ENCODE results near the gene ENDOU. TPM values are rescaled to one million over a fixed set of nuclear protein-coding genes. Genes with fewer than 3 reads are reported as not detected.

Gene ENDOU
- total RNA-seq, 1 donor from 2014 or later, result not detected

- H3K4me1 ChIP-seq, result peaks cover 47% of the 10 kb centered on the region
- H3K27me3 ChIP-seq (ENCODE audit: low read depth), result no peaks in the 10 kb centered on the region
- H3K27ac ChIP-seq, result peak overlapping the region; percentile 93
- H3K4me3 ChIP-seq, result no peak overlapping the region
- no peaks in the 10 kb centered on the region for H3K36me3 ChIP-seq
- TF ChIP-seq CTCF (IDR thresholded peaks at IDR 0.05), result no peak
- intact Hi-C loops (cut with DNase I), result no loop called here
- no peaks in the 10 kb centered on the region for H3K9me3 ChIP-seq
- DNase-seq, result no peak
- ATAC-seq, result no peak
Observed at GRCh38 chr12:47717046-47717442, 8.2 kb downstream of the ENDOU start.

GRCh38 chr12:47715877-47716548 is 9.3 kb downstream of the ENDOU start:
- TF ChIP-seq CTCF (IDR thresholded peaks at IDR 0.05), result no peak
- Histone ChIP-seq H3K27ac (peak overlapping the region; percentile 18), H3K9me3 (no peaks in the 10 kb centered on the region), H3K4me1 (peaks cover 42% of the 10 kb centered on the region), H3K36me3 (no peaks in the 10 kb centered on the region), H3K27me3 (ENCODE audit: low read depth) (no peaks in the 10 kb centered on the region), H3K4me3 (no peak overlapping the region)
- ATAC-seq, result peak in 1 of 2 donors; percentile 1
- no peak for DNase-seq
- intact Hi-C loops (cut with DNase I), result no loop called here

- peak; percentile 81 for DNase-seq
Observed at GRCh38 chr12:47715393-47715876, 9.9 kb downstream of the ENDOU start.

GRCh38 chr12:47714826-47715386 is 10.4 kb downstream of the ENDOU start:
- Histone ChIP-seq H3K4me1 (peaks cover 42% of the 10 kb centered on the region), H3K36me3 (no peaks in the 10 kb centered on the region), H3K9me3 (no peaks in the 10 kb centered on the region), H3K27me3 (ENCODE audit: low read depth) (no peaks in the 10 kb centered on the region), H3K27ac (peak overlapping the region; percentile 25), H3K4me3 (no peak overlapping the region)
- intact Hi-C loops (cut with DNase I), result no loop called here
- no peak for TF ChIP-seq CTCF (IDR thresholded peaks at IDR 0.05)
- ATAC-seq (no peak), DNase-seq (no peak)

More at GRCh38 chr12:47715393-47715876, 9.9 kb downstream of the ENDOU start:
- H3K9me3 ChIP-seq, result no peaks in the 10 kb centered on the region
- intact Hi-C loops (cut with DNase I), result no loop called here
- peak; percentile 73 for TF ChIP-seq CTCF (IDR thresholded peaks at IDR 0.05)
- peaks cover 42% of the 10 kb centered on the region for H3K4me1 ChIP-seq
- no peaks in the 10 kb centered on the region for H3K27me3 ChIP-seq (ENCODE audit: low read depth)
- H3K27ac ChIP-seq, result peak overlapping the region; percentile 25
- H3K4me3 ChIP-seq, result no peak overlapping the region
- H3K36me3 ChIP-seq, result no peaks in the 10 kb centered on the region
- ATAC-seq, result peak; percentile 70 to 76

- Histone ChIP-seq H3K9me3 (no peaks in the 10 kb centered on the region), H3K27me3 (ENCODE audit: low read depth) (no peaks in the 10 kb centered on the region), H3K4me3 (no peak overlapping the region), H3K4me1 (peaks cover 47% of the 10 kb centered on the region), H3K36me3 (no peaks in the 10 kb centered on the region), H3K27ac (no peak overlapping the region)
- DNase-seq, result no peak
- ATAC-seq, result no peak
- no peak for TF ChIP-seq CTCF (IDR thresholded peaks at IDR 0.05)
- intact Hi-C loops (cut with DNase I), result no loop called here
Observed at GRCh38 chr12:47712171-47712570, 13.1 kb downstream of the ENDOU start.

Data from lower lobe of right lung (tissue), 2 donors.